Astrocyte (in vitro differentiated cells and primary cell): ENCODE measurements around the gene HBA1. TPM values are rescaled to one million over a fixed set of nuclear protein-coding genes. Genes with fewer than 3 reads are reported as not detected.

Experiments
- DNase-seq: peaks from one replicate; pipeline ENCODE4 v3.0.0-alpha.2; 2010; ENCODE audit warnings: low read depth
- FAIRE-seq: peaks from 2 replicates; lab custom pipeline; 2011; peaks lifted over from hg19 to GRCh38; lab: Jason Lieb, UNC
- H2AFZ ChIP-seq: 2 replicates; pipeline ENCODE4 v1.6.0; 2012; ENCODE audit warnings: low read depth, low read length, inconsistent platforms
- H3K27ac ChIP-seq: 2 replicates; pipeline ENCODE4 v1.5.1; 2011; ENCODE audit warnings: low read depth, low read length, inconsistent platforms
- H3K27me3 ChIP-seq: 2 replicates; pipeline ENCODE4 v1.6.0; 2011; ENCODE audit warnings: low read length, inconsistent platforms; ENCODE audit not compliant: insufficient read depth
- H3K36me3 ChIP-seq: 2 replicates; pipeline ENCODE4 v1.5.1; 2011; ENCODE audit warnings: low read length, inconsistent platforms; ENCODE audit not compliant: insufficient read depth
- H3K4me1 ChIP-seq: 2 replicates; pipeline ENCODE4 v1.5.1; 2011; ENCODE audit warnings: low read length, inconsistent platforms; ENCODE audit not compliant: insufficient read depth
- H3K4me2 ChIP-seq: 2 replicates; pipeline ENCODE4 v1.6.0; 2012; ENCODE audit warnings: low read length, inconsistent platforms
- H3K4me3 ChIP-seq: 2 replicates; pipeline ENCODE4 v1.5.1; 2011; ENCODE audit warnings: low read depth, mild to moderate bottlenecking, low read length, inconsistent platforms; ENCODE audit not compliant: insufficient read depth
- H3K79me2 ChIP-seq: 2 replicates; pipeline ENCODE4 v1.6.0; 2012; ENCODE audit warnings: mild to moderate bottlenecking, low read length, inconsistent platforms; ENCODE audit not compliant: insufficient read depth
- H3K9ac ChIP-seq: 2 replicates; pipeline ENCODE4 v1.6.0; 2012; ENCODE audit warnings: mild to moderate bottlenecking, low read length, inconsistent platforms
- H3K9me3 ChIP-seq: 2 replicates; pipeline ENCODE4 v1.5.1; 2012; ENCODE audit warnings: low read depth, mild to moderate bottlenecking, low read length, inconsistent platforms; ENCODE audit not compliant: insufficient read depth
- H4K20me1 ChIP-seq: 2 replicates; pipeline ENCODE4 v1.6.0; 2012; ENCODE audit warnings: low read length, inconsistent platforms; ENCODE audit not compliant: insufficient read depth
- H3K27ac Mint-ChIP-seq: one replicate; pipeline ENCODE4 v1.8.0; 2021; ENCODE audit warnings: mild to moderate bottlenecking, mixed read lengths; ENCODE audit not compliant: unreplicated experiment
- H3K27me3 Mint-ChIP-seq: one replicate; pipeline ENCODE4 v1.8.0; 2021; ENCODE audit warnings: low read depth, mixed read lengths; ENCODE audit not compliant: unreplicated experiment
- H3K36me3 Mint-ChIP-seq: one replicate; pipeline ENCODE4 v1.8.0; 2021; ENCODE audit warnings: low read depth, mixed read lengths; ENCODE audit not compliant: unreplicated experiment
- H3K4me1 Mint-ChIP-seq: one replicate; pipeline ENCODE4 v1.8.0; 2021; ENCODE audit warnings: low read depth, mixed read lengths; ENCODE audit not compliant: unreplicated experiment
- H3K4me3 Mint-ChIP-seq: one replicate; pipeline ENCODE4 v1.8.0; 2021; ENCODE audit warnings: mild to moderate bottlenecking, moderate library complexity, mixed read lengths; ENCODE audit not compliant: unreplicated experiment
- H3K9me3 Mint-ChIP-seq: one replicate; pipeline ENCODE4 v1.8.0; 2021; ENCODE audit warnings: mild to moderate bottlenecking, mixed read lengths; ENCODE audit not compliant: unreplicated experiment
- CTCF ChIP-seq: IDR thresholded peaks from 2 replicates; pipeline ENCODE4 v1.5.1; 2011; ENCODE audit warnings: low read depth, mild to moderate bottlenecking, inconsistent platforms, low read length, moderate library complexity; ENCODE audit not compliant: insufficient read depth
- EZH2 ChIP-seq: IDR thresholded peaks from 2 replicates; pipeline ENCODE4 v1.6.1; 2012; ENCODE audit warnings: mild to moderate bottlenecking, low read length, inconsistent platforms; ENCODE audit not compliant: insufficient read depth
- total RNA-seq: library from RNA; stranded (reverse); gene quantifications from 2 replicates; pipeline ENCODE4 v1.2.1, GENCODE V29; 2021

The HBA1 gene
- total RNA-seq, 1 donor from 2014 or later: not detected

GRCh38 chr16:185213-185612 is 8.7 kb downstream of the HBA1 start:
- DNase-seq: no peak
- Mint-ChIP-seq H3K36me3 (peaks cover 15% of the 10 kb centered on the region), H3K9me3 (no peaks in the 10 kb centered on the region), H3K27me3 (no peaks in the 10 kb centered on the region), H3K27ac (no peak overlapping the region), H3K4me3 (no peak overlapping the region), H3K4me1 (no peaks in the 10 kb centered on the region)
- Histone ChIP-seq H3K27me3 (no peaks in the 10 kb centered on the region), H3K4me2 (no peak overlapping the region), H3K27ac (no peak overlapping the region), H3K4me1 (peaks cover 10% of the 10 kb centered on the region), H4K20me1 (peaks cover 58% of the 10 kb centered on the region), H3K4me3 (no peak overlapping the region), H3K9ac (no peak overlapping the region), H3K9me3 (no peaks in the 10 kb centered on the region), H3K79me2 (no peaks in the 10 kb centered on the region), H3K36me3 (peaks cover 22% of the 10 kb centered on the region), H2AFZ (no peak overlapping the region)
- TF ChIP-seq CTCF (no peak), EZH2 (no peak)
- no peak for FAIRE-seq

DNA sequence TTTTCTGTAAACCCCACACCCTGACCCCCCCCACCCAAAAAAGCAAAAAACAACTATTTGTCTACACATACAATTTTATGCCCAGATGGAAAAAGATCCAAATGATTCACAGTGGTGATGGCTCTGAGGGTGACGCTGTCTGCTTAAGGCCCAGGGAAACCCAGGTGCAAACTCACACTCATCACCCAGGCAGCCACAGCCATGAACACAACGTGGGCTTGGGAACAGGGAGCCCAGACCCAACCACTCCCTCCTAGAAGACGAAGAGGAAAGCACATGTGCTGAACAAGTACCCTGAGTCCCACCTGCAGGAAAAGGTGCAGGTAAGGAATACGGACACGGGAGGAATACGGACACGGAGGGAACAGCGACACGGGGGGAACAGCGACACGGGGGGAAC is 9.2 kb downstream of the HBA1 start:
- H3K27ac Mint-ChIP-seq: no peak overlapping the region
- H4K20me1 ChIP-seq: peaks cover 63% of the 10 kb centered on the region

More for the DNA sequence above, 9.2 kb downstream of the HBA1 start:
- Histone ChIP-seq H3K36me3 (peaks cover 22% of the 10 kb centered on the region), H3K4me3 (no peak overlapping the region), H3K9ac (no peak overlapping the region), H3K4me2 (no peak overlapping the region), H2AFZ (no peak overlapping the region), H3K27me3 (no peaks in the 10 kb centered on the region), H3K79me2 (no peaks in the 10 kb centered on the region), H3K4me1 (peaks cover 10% of the 10 kb centered on the region), H3K9me3 (no peaks in the 10 kb centered on the region), H3K27ac (no peak overlapping the region)
- TF ChIP-seq EZH2: no peak
- no peak for TF ChIP-seq CTCF
- Mint-ChIP-seq H3K27me3 (no peaks in the 10 kb centered on the region), H3K36me3 (peaks cover 16% of the 10 kb centered on the region), H3K4me1 (no peaks in the 10 kb centered on the region), H3K9me3 (no peaks in the 10 kb centered on the region), H3K4me3 (no peak overlapping the region)
- FAIRE-seq: no peak
- DNase-seq: no peak
